HT-29 (cell line): ENCODE measurements around the gene SF3B1. TPM values are rescaled to one million over a fixed set of nuclear protein-coding genes. Genes with fewer than 3 reads are reported as not detected.
"Not testable (repeated sequence)": the region's sequence is repeated elsewhere in the genome, so short reads cannot be mapped to it uniquely, and the experiment has no call there.

Source experiments
- DNase-seq: peaks from one replicate; pipeline ENCODE4 v3.0.0-alpha.2; 2015; ENCODE audit warnings: low spot score
- small RNA-seq: library from RNA; depleted of rRNA; stranded (forward); fragments of <200 nt; gene quantifications from one replicate; pipeline ENCODE3, GENCODE V24; 2014
- total RNA-seq: library from RNA; depleted of rRNA; stranded (reverse); fragments of >200 nt; shearing (Covaris generic); gene quantifications from 2 replicates; pipeline ENCODE4 v1.2.3, GENCODE V29; 2014; rRNA removed

The SF3B1 gene
- total RNA-seq, 1 experiment from 2014 or later, result 95.8 TPM

GRCh38 chr2:197345846-197346370 lies 88.9 kb downstream of the SF3B1 start:
- no peak for DNase-seq

DNA sequence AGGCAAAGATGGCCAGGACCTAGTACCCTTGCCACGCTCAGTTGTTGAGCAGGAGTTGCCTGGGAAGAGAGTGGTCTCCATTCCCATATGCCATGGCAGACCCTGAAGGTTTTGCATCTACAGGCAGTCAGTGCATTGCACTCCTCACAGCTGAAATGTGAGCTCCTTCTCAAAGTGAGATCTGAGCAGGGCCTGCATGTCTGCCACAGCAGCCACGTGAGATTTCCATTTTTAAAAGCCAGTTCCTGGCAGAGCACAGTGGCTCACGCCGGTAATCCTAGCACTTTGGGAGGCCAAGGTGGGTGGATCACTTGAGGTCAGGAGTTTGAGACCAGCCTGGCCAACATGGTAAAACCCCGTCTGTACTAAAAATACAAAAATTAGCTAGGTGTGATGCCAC lies 90.9 kb downstream of the SF3B1 start:
- not testable (repeated sequence) for DNase-seq

GRCh38 chr2:197340591-197340990 lies 94.2 kb downstream of the SF3B1 start:
- no peak for DNase-seq

Small RNA genes lying within 50 kb of the gene (small RNA-seq; reads per million reads assigned to genes)
- gene RF00394, result not detected
- not detected for gene RNU6-1029P

Other genes with a start within 250 kb of the SF3B1 start
- 1.9 and 2.8 TPM in 2 replicates for gene ANKRD44, start 124.2 kb downstream of the SF3B1 start, total RNA-seq
- 11.5 and 11.8 TPM in 2 replicates for gene COQ10B, start 18.5 kb upstream of the SF3B1 start, total RNA-seq
- gene HSPD1, start 64.8 kb upstream of the SF3B1 start, total RNA-seq, result 259 and 306 TPM in 2 replicates
- gene HSPE1, start 65.4 kb upstream of the SF3B1 start, total RNA-seq, result 195 and 211 TPM in 2 replicates
- gene MOB4, start 81.0 kb upstream of the SF3B1 start, total RNA-seq, result 15.3 and 17.9 TPM in 2 replicates
- gene RFTN2, start 240.6 kb upstream of the SF3B1 start, total RNA-seq, result not detected in 2 replicates